ENCODE measurements around the gene MAGEA1. TPM values are rescaled to one million over a fixed set of nuclear protein-coding genes. Genes with fewer than 3 reads are reported as not detected.

MAGEA1 gene
- total and polyA plus RNA-seq, 2 donors (not counting 3 experiments of a cell fraction or from before 2014, with no cell fraction given) = not detected

DNA sequence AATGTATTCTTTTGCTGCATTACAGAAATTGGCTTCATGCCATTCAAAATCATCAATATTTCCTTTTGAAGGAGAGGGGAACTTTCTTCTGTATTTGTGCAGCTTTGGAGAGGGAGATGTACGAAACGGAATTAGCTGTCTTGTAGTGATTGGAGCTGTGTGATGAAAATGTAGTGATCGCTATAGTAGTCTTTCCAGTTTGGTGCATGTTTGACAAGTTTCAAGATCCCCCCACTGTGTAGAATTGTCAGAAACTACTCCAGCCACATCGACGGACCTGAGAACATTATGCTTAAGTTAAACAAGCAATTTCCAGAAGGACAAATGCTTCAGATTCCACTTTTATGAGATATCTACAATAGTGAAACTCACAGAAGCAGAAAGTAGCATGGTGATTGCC lies 21.6 kb upstream of the MAGEA1 start:
- FAIRE-seq = no peak
- Histone ChIP-seq H3K79me2 (ENCODE audit: control insufficient read depth, insufficient read depth, low read length) (no peaks in the 10 kb centered on the region), H3K4me3 (replicated peaks in 1 of 3; ENCODE audit: insufficient read depth in 1 of 3, low read depth in 1 of 3, low read length in 3 of 3) (no peak overlapping the region), H4K20me1 (replicated peaks; ENCODE audit: control insufficient read depth, extremely low read depth, insufficient read depth, low read length) (no peaks in the 10 kb centered on the region), H3K9ac (replicated peaks; ENCODE audit: extremely low read depth, insufficient read depth, low read length) (no peak overlapping the region), H3K27me3 (ENCODE audit: control insufficient read depth in 2 of 2, insufficient read depth in 2 of 2, low read length in 2 of 2) (no peaks in the 10 kb centered on the region), H3K4me2 (ENCODE audit: insufficient read depth, low read length) (no peak overlapping the region), H3K27ac (ENCODE audit: insufficient read depth, low read depth, low read length) (no peak overlapping the region), H3K9me1 (replicated peaks; ENCODE audit: control insufficient read depth, extremely low read depth, insufficient read depth, low read length) (no peaks in the 10 kb centered on the region), H3K36me3 (ENCODE audit: control insufficient read depth in 2 of 2, extremely low read depth in 1 of 2, insufficient read depth in 2 of 2, low read length in 2 of 2) (no peaks in the 10 kb centered on the region), H3K9me3 (replicated peaks; ENCODE audit: control insufficient read depth, insufficient read depth, low read length) (no peaks in the 10 kb centered on the region), H3K4me1 (ENCODE audit: control insufficient read depth, extremely low read depth, insufficient read depth, low read length) (no peaks in the 10 kb centered on the region), H2AFZ (ENCODE audit: low read depth, low read length) (no peak overlapping the region)
- no peak for DNase-seq (ENCODE audit: low read depth, low spot score)
- intact Hi-C loops (cut with micrococcal nuclease) = no loop called here
- CTCF ChIA-PET = no interaction called here
- TF ChIP-seq MYC (IDR thresholded peaks at IDR 0.05; ENCODE audit: low read depth, low read length) (no peak), POLR2A (IDR thresholded peaks at IDR 0.05; ENCODE audit: low read depth, low read length) (no peak), JUN (IDR thresholded peaks at IDR 0.05; ENCODE audit: borderline replicate concordance, insufficient read depth, insufficient read length, low read depth) (no peak), POLR2AphosphoS5 (IDR thresholded peaks at IDR 0.05; ENCODE audit: insufficient read depth, low read depth, low read length) (no peak), EZH2 (IDR thresholded peaks at IDR 0.05; ENCODE audit: borderline replicate concordance, low read depth, low read length, severe bottlenecking) (no peak)
- TF ChIP-seq, protein P1, sequence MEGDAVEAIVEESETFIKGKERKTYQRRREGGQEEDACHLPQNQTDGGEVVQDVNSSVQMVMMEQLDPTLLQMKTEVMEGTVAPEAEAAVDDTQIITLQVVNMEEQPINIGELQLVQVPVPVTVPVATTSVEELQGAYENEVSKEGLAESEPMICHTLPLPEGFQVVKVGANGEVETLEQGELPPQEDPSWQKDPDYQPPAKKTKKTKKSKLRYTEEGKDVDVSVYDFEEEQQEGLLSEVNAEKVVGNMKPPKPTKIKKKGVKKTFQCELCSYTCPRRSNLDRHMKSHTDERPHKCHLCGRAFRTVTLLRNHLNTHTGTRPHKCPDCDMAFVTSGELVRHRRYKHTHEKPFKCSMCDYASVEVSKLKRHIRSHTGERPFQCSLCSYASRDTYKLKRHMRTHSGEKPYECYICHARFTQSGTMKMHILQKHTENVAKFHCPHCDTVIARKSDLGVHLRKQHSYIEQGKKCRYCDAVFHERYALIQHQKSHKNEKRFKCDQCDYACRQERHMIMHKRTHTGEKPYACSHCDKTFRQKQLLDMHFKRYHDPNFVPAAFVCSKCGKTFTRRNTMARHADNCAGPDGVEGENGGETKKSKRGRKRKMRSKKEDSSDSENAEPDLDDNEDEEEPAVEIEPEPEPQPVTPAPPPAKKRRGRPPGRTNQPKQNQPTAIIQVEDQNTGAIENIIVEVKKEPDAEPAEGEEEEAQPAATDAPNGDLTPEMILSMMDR (IDR thresholded peaks at IDR 0.05; ENCODE audit: extremely low read depth in 1 of 2, insufficient read depth in 1 of 2, low read depth in 1 of 2, low read length in 2 of 2) = no peak
- no TSS peak for BruUV-seq (replicated peaks)
- dilution Hi-C loops (cut with MboI; ENCODE audit: extremely low pct_ligation_motif_present, low sequenced_read_pairs) = no loop called here
- POLR2A ChIA-PET = no interaction called here

DNA sequence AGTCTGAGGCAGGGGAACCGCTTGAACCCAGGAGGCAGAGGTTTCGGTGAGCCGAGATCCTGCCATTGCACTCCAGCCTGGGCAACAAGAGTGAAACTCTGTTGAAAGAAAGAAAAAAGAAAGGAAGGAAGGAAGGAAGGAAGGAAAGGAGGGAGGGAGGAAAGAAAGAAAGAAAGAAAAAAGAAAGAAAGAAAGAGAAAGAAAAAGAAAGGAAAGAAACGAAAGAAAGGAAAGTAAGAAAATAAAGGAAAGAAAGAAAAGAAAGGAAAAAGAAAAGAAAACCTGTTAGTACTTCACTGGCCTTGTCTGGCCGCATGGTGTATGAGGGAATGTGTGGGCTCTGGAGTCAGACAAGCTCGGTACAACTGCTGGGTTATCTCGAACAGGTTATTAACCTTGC lies 20.8 kb upstream of the MAGEA1 start:
- H3K79me2 ChIP-seq (ENCODE audit: control insufficient read depth, insufficient read depth, low read length) = no peaks in the 10 kb centered on the region
- ChIA-PET CTCF (no interaction called here), POLR2A (no interaction called here)
- H3K4me2 ChIP-seq (ENCODE audit: insufficient read depth, low read length) = no peak overlapping the region
- no peak overlapping the region for H2AFZ ChIP-seq (ENCODE audit: low read depth, low read length)
- dilution Hi-C loops (cut with MboI; ENCODE audit: extremely low pct_ligation_motif_present, low sequenced_read_pairs) (no loop called here), intact Hi-C loops (cut with micrococcal nuclease) (no loop called here)
- TF ChIP-seq GATA2 (IDR thresholded peaks at IDR 0.05; ENCODE audit: insufficient read depth, insufficient read length, low read depth, low read length) = no peak
- TF ChIP-seq JUN (IDR thresholded peaks at IDR 0.05; ENCODE audit: borderline replicate concordance, insufficient read depth, insufficient read length, low read depth) = no peak
- no peak for TF ChIP-seq POLR2A (IDR thresholded peaks at IDR 0.05; ENCODE audit: low read depth, low read length)
- TF ChIP-seq, protein P2, sequence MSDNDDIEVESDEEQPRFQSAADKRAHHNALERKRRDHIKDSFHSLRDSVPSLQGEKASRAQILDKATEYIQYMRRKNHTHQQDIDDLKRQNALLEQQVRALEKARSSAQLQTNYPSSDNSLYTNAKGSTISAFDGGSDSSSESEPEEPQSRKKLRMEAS (IDR thresholded peaks at IDR 0.05; ENCODE audit: insufficient read depth, insufficient read length) = no peak
- TF ChIP-seq MYC (IDR thresholded peaks at IDR 0.05; ENCODE audit: low read depth, low read length) = no peak
- TF ChIP-seq POLR2AphosphoS5 (IDR thresholded peaks at IDR 0.05; ENCODE audit: insufficient read depth, low read depth, low read length) = no peak
- TF ChIP-seq FOS (IDR thresholded peaks at IDR 0.05; ENCODE audit: borderline replicate concordance, insufficient read depth, low read length) = no peak
- TF ChIP-seq, protein P1 (IDR thresholded peaks at IDR 0.05; ENCODE audit: extremely low read depth in 1 of 2, insufficient read depth in 1 of 2, low read depth in 1 of 2, low read length in 2 of 2) = no peak
- TF ChIP-seq EZH2 (IDR thresholded peaks at IDR 0.05; ENCODE audit: borderline replicate concordance, low read depth, low read length, severe bottlenecking) = no peak
- H3K9me3 ChIP-seq (replicated peaks; ENCODE audit: control insufficient read depth, insufficient read depth, low read length) = no peaks in the 10 kb centered on the region
- FAIRE-seq = no peak
- no peaks in the 10 kb centered on the region for H3K4me1 ChIP-seq (ENCODE audit: control insufficient read depth, extremely low read depth, insufficient read depth, low read length)
- H3K4me3 ChIP-seq (replicated peaks in 1 of 3; ENCODE audit: insufficient read depth in 1 of 3, low read depth in 1 of 3, low read length in 3 of 3) = no peak overlapping the region
- H3K9ac ChIP-seq (replicated peaks; ENCODE audit: extremely low read depth, insufficient read depth, low read length) = no peak overlapping the region
- H3K9me1 ChIP-seq (replicated peaks; ENCODE audit: control insufficient read depth, extremely low read depth, insufficient read depth, low read length) = no peaks in the 10 kb centered on the region
- H4K20me1 ChIP-seq (replicated peaks; ENCODE audit: control insufficient read depth, extremely low read depth, insufficient read depth, low read length) = no peaks in the 10 kb centered on the region
- no peaks in the 10 kb centered on the region for H3K27me3 ChIP-seq (ENCODE audit: control insufficient read depth in 2 of 2, insufficient read depth in 2 of 2, low read length in 2 of 2)
- no peak overlapping the region for H3K27ac ChIP-seq (ENCODE audit: insufficient read depth, low read depth, low read length)
- BruUV-seq (replicated peaks) = no TSS peak
- no peaks in the 10 kb centered on the region for H3K36me3 ChIP-seq (ENCODE audit: control insufficient read depth in 2 of 2, extremely low read depth in 1 of 2, insufficient read depth in 2 of 2, low read length in 2 of 2)
- no peak for DNase-seq (ENCODE audit: low read depth, low spot score)

Data from endothelial cell of umbilical vein (primary cell).